A673 (cell line): ENCODE measurements around the gene FES. TPM values are rescaled to one million over a fixed set of nuclear protein-coding genes. Genes with fewer than 3 reads are reported as not detected.

Source experiments
- BruUV-seq: library from RNA; stranded (reverse); fragments of 400-500 nt; replicated peaks from 2 replicates; lab custom pipeline; 2021; lab: Mats Ljungman, UMichigan
- CTCF ChIA-PET: fragments of 300-600 bp; sonication (Branson Sonifier 250); formaldehyde crosslinking; loops from one replicate; lab custom pipeline; 2022; ENCODE audit warnings: antibody characterized with exemption; lab: Charles Lee
- POLR2A ChIA-PET: fragments of 300-600 bp; sonication (Branson Sonifier 250); formaldehyde crosslinking; loops from one replicate; lab custom pipeline; 2022; ENCODE audit warnings: antibody characterized with exemption; ENCODE audit not compliant: low non-redundant PET; lab: Charles Lee
- DNase-seq: peaks from one replicate; pipeline ENCODE4 v3.0.0-alpha.2; 2015; ENCODE audit warnings: low spot score
- H3K27ac ChIP-seq: fragments of 200-600 bp; sonication (generic); 2 replicates; pipeline ENCODE4 v1.5.1; 2016; ENCODE audit warnings: mixed run types, low read depth, mild to moderate bottlenecking, mixed read lengths, antibody characterized with exemption, low read length; ENCODE audit not compliant: poor library complexity, severe bottlenecking
- H3K27me3 ChIP-seq: fragments of 200-600 bp; sonication (generic); replicated peaks from 2 replicates; pipeline ENCODE4 v1.6.1; 2017; ENCODE audit warnings: mixed run types, low read depth, mild to moderate bottlenecking, mixed read lengths, antibody characterized with exemption, low read length; ENCODE audit not compliant: insufficient read depth, poor library complexity
- H3K36me3 ChIP-seq: fragments of 200-600 bp; sonication (generic); 2 replicates; pipeline ENCODE4 v1.6.1; 2016; ENCODE audit warnings: mixed run types, mild to moderate bottlenecking, mixed read lengths, antibody characterized with exemption, low read length; ENCODE audit not compliant: insufficient read depth, poor library complexity, severe bottlenecking
- H3K4me1 ChIP-seq: fragments of 200-600 bp; sonication (generic); 2 replicates; pipeline ENCODE4 v1.6.1; 2017; ENCODE audit warnings: mixed run types, mild to moderate bottlenecking, mixed read lengths, antibody characterized with exemption, low read length; ENCODE audit not compliant: insufficient read depth, poor library complexity, severe bottlenecking
- H3K4me3 ChIP-seq: fragments of 200-600 bp; sonication (generic); 2 replicates; pipeline ENCODE4 v1.5.1; 2016; ENCODE audit warnings: low read depth, mixed run types, mild to moderate bottlenecking, mixed read lengths, low read length; ENCODE audit not compliant: poor library complexity, severe bottlenecking
- H3K9me3 ChIP-seq: fragments of 200-600 bp; sonication (generic); 2 replicates; pipeline ENCODE4 v1.6.1; 2016; ENCODE audit warnings: mixed run types, low read depth, mild to moderate bottlenecking, mixed read lengths, antibody characterized with exemption, low read length; ENCODE audit not compliant: poor library complexity, severe bottlenecking
- CTCF ChIP-seq: fragments of 300-800, 200-600 bp; sonication (generic); conservative IDR thresholded peaks from 2 replicates; pipeline ENCODE4 v1.5.1; 2017; ENCODE audit warnings: low read depth, mild to moderate bottlenecking, antibody characterized with exemption, low read length, moderate library complexity, mixed read lengths
- EZH2 ChIP-seq: fragments of 200-600 bp; sonication (generic); IDR thresholded peaks from 2 replicates; pipeline ENCODE4 v1.6.1; 2017; ENCODE audit warnings: borderline replicate concordance, low read depth, mild to moderate bottlenecking, mixed read lengths, antibody characterized with exemption, low read length; ENCODE audit not compliant: poor library complexity, severe bottlenecking
- intact Hi-C: fragments of 100-400 bp; cut with micrococcal nuclease; formaldehyde crosslinking; loops from one replicate; pipeline ENCODE4 v1.10.0; 2022; ENCODE audit not compliant: unreplicated experiment
- total RNA-seq: library from RNA; stranded (reverse); gene quantifications from 2 replicates; pipeline ENCODE4 v1.2.3, GENCODE V29; 2021

The FES gene
- total RNA-seq, 1 experiment from 2014 or later = 3.8 TPM

GRCh38 chr15:90890839-90891238, 6.5 kb downstream of the FES start:
- ChIA-PET CTCF (no interaction called here), POLR2A (no interaction called here)
- Histone ChIP-seq H3K4me3 (no peak overlapping the region), H3K36me3 (no peaks in the 10 kb centered on the region), H3K4me1 (peaks cover 8% of the 10 kb centered on the region), H3K27ac (no peak overlapping the region), H3K9me3 (no peaks in the 10 kb centered on the region), H3K27me3 (no peaks in the 10 kb centered on the region)
- no TSS peak for BruUV-seq
- DNase-seq = no peak
- intact Hi-C loops = no loop called here
- TF ChIP-seq CTCF = no peak

- ChIA-PET CTCF (no interaction called here), POLR2A (no interaction called here)
- TF ChIP-seq EZH2 (no peak), CTCF (no peak)
- no peak overlapping the region for H3K4me3 ChIP-seq
- H3K27me3 ChIP-seq = no peaks in the 10 kb centered on the region
- H3K4me1 ChIP-seq = peaks cover 9% of the 10 kb centered on the region
- intact Hi-C loops = no loop called here
- no peaks in the 10 kb centered on the region for H3K9me3 ChIP-seq
- H3K36me3 ChIP-seq = no peaks in the 10 kb centered on the region
- no TSS peak for BruUV-seq
- H3K27ac ChIP-seq = no peak overlapping the region
- no peak for DNase-seq
These were observed 7.1 kb downstream of the FES start for GRCh38 chr15:90891346-90891949.

GRCh38 chr15:90892023-90892422, 7.7 kb downstream of the FES start:
- Histone ChIP-seq H3K36me3 (no peaks in the 10 kb centered on the region), H3K4me3 (no peak overlapping the region), H3K9me3 (no peaks in the 10 kb centered on the region), H3K27ac (no peak overlapping the region), H3K4me1 (peaks cover 9% of the 10 kb centered on the region), H3K27me3 (no peaks in the 10 kb centered on the region)
- intact Hi-C loops = no loop called here
- POLR2A ChIA-PET = no interaction called here
- TF ChIP-seq CTCF = no peak
- no peak for TF ChIP-seq EZH2
- DNase-seq = no peak
- CTCF ChIA-PET = no interaction called here
- BruUV-seq = no TSS peak
